ENCODE measurements around the gene ZC3H18. TPM values are rescaled to one million over a fixed set of nuclear protein-coding genes. Genes with fewer than 3 reads are reported as not detected.
A peak's percentile ranks its signal among the peaks of the same experiment; 100 is the strongest.

The ZC3H18 gene
- total RNA-seq, 4 donors from 2014 or later: 19.7 to 52.2 (median 28.1) TPM

GRCh38 chr16:88561485-88562359, 8.5 kb upstream of the ZC3H18 start:
- H3K4me1 ChIP-seq: peaks cover 0 to 16% (median 2%) of the 10 kb centered on the region in 4 donors
- peak overlapping the region in 3 of 4 donors; percentile 15 to 36 (median 35) for H3K4me3 ChIP-seq
- H3K27ac ChIP-seq: no peak overlapping the region
- no peaks in the 10 kb centered on the region for H3K36me3 ChIP-seq
- DNase-seq (ENCODE audit: low spot score in 2 of 2): peak in 1 of 2 donors; percentile 34
- peaks cover 0 to under 1% (median 0%) of the 10 kb centered on the region in 4 donors for H3K9me3 ChIP-seq
- WGBS, 2 donors: 25 to 26% methylated on average over 21 of the region's 24 CpGs
- H3K27me3 ChIP-seq: peaks cover 0 to 10% of the 10 kb centered on the region in 2 donors
- TF ChIP-seq EP300 (IDR thresholded peaks at IDR 0.05): no peak
- TF ChIP-seq POLR2A (IDR thresholded peaks at IDR 0.05): no peak
- peak; percentile 55 to 78 (median 68) for TF ChIP-seq CTCF (IDR thresholded peaks at IDR 0.05)

DNA sequence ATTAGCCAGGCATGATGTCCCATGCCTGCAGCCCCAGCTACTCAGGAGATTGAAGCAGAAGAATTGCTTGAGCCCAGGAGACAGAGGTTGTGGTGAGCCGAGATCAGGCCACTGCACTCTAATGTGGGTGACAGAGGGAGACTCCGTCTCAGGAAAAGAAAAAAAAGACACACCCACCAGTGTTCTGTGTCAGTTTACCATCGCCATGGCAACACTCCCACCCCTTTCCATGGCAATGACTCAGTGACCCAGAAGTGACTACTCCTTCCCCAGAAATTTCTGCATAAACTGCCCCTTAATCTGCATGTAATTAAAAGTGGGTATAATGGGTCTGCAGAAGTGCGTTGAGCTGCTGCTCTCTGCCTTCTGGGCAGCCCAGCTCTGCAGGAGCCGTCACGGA, 4.0 kb upstream of the ZC3H18 start:
- no peak for DNase-seq (ENCODE audit: low spot score in 2 of 2)
- Histone ChIP-seq H3K4me3 (no peak overlapping the region), H3K9me3 (no peaks in the 10 kb centered on the region), H3K27me3 (no peaks in the 10 kb centered on the region), H3K4me1 (peaks cover 0 to 24% (median 15%) of the 10 kb centered on the region in 4 donors), H3K27ac (no peak overlapping the region), H3K36me3 (no peaks in the 10 kb centered on the region)
- 48 to 54% methylated on average over 6 of the region's 6 CpGs for WGBS, 2 donors
- TF ChIP-seq POLR2A (IDR thresholded peaks at IDR 0.05) (no peak), EP300 (IDR thresholded peaks at IDR 0.05) (no peak), CTCF (IDR thresholded peaks at IDR 0.05) (no peak)

- TF ChIP-seq POLR2A (IDR thresholded peaks at IDR 0.05) (no peak), CTCF (IDR thresholded peaks at IDR 0.05) (no peak), EP300 (IDR thresholded peaks at IDR 0.05) (no peak)
- peaks cover 0 to 21% (median 0%) of the 10 kb centered on the region in 3 donors for H3K36me3 ChIP-seq
- DNase-seq (ENCODE audit: low spot score in 2 of 2): no peak
- peak overlapping the region in 3 of 4 donors; percentile 70 to 91 (median 82) for H3K27ac ChIP-seq
- peaks cover 0 to 35% (median 23%) of the 10 kb centered on the region in 4 donors for H3K4me1 ChIP-seq
- no peaks in the 10 kb centered on the region for H3K9me3 ChIP-seq
- H3K4me3 ChIP-seq: peak overlapping the region; percentile 72 to 93 (median 82)
- H3K27me3 ChIP-seq: no peaks in the 10 kb centered on the region
- WGBS, 2 donors: 85 to 86% methylated on average over 16 to 18 of the region's 18 CpGs
Observed at GRCh38 chr16:88568710-88569613, 1.2 kb upstream of the ZC3H18 start.

DNA sequence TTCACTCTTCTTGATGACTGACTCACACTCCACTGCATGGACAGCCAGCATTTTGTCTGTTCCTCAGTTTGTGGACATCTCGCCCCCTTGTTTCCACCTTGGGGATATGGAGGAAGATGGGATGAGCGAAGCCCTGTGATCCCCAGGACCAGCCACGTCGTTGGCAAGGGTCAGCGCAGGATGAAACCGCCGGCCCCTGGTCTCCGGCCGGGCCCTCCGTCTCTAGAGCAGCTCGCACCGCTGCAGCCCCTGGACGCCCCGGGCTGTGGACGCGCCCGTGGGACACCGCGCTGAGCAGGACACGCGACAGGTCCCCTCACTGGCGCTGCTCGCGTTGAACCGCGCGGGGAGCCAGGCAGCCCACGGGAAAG, 604 bp upstream of the ZC3H18 start:
- H3K27ac ChIP-seq: peak overlapping the region in 3 of 4 donors; percentile 70 to 91 (median 82)
- DNase-seq (ENCODE audit: low spot score in 2 of 2): no peak
- TF ChIP-seq CTCF (IDR thresholded peaks at IDR 0.05) (no peak), POLR2A (IDR thresholded peaks at IDR 0.05) (no peak), EP300 (IDR thresholded peaks at IDR 0.05) (no peak)
- peak overlapping the region; percentile 72 to 93 (median 82) for H3K4me3 ChIP-seq
- H3K4me1 ChIP-seq: peaks cover 0 to 35% (median 23%) of the 10 kb centered on the region in 4 donors
- 0 to 2% methylated on average over 23 to 28 of the region's 28 CpGs for WGBS, 2 donors
- H3K27me3 ChIP-seq: no peaks in the 10 kb centered on the region
- peaks cover 0 to 26% (median 0%) of the 10 kb centered on the region in 3 donors for H3K36me3 ChIP-seq
- no peaks in the 10 kb centered on the region for H3K9me3 ChIP-seq
